NCI-H748 (cell line): Measurements from ENCODE around the gene DIRAS2.

Experiments
- DNase-seq: peaks from one replicate; lab custom pipeline; 2025; ENCODE audit not compliant: unreplicated experiment; lab: John Stamatoyannopoulos, UW

DIRAS2 gene

GRCh38 chr9:90613502-90613901 is 29.1 kb downstream of the DIRAS2 start:
- no peak for DNase-seq

GRCh38 chr9:90612957-90613356 is 29.7 kb downstream of the DIRAS2 start:
- DNase-seq, result no peak

- no peak for DNase-seq
Measured at GRCh38 chr9:90611568-90611967, 31.1 kb downstream of the DIRAS2 start.

GRCh38 chr9:90611121-90611520 is 31.5 kb downstream of the DIRAS2 start:
- DNase-seq, result no peak

GRCh38 chr9:90607701-90608516 is 34.7 kb downstream of the DIRAS2 start:
- peak; percentile 33 for DNase-seq

- DNase-seq, result peak; percentile 37
Measured at GRCh38 chr9:90600029-90600428, 42.6 kb downstream of the DIRAS2 start.

- no peak for DNase-seq
Measured at GRCh38 chr9:90598191-90598590, 44.4 kb downstream of the DIRAS2 start.

- DNase-seq, result no peak
Measured at GRCh38 chr9:90593646-90594045, 49.0 kb downstream of the DIRAS2 start.

- no peak for DNase-seq
Measured at GRCh38 chr9:90580576-90580975, 62.0 kb downstream of the DIRAS2 start.

GRCh38 chr9:90579181-90579580 is 63.4 kb downstream of the DIRAS2 start:
- peak; percentile 85 for DNase-seq

- peak; percentile 60 for DNase-seq
Measured at GRCh38 chr9:90578126-90578815, 64.4 kb downstream of the DIRAS2 start.

GRCh38 chr9:90569511-90569910 is 73.1 kb downstream of the DIRAS2 start:
- peak; percentile 75 for DNase-seq

GRCh38 chr9:90568667-90569066 is 74.0 kb downstream of the DIRAS2 start:
- peak; percentile 93 for DNase-seq

GRCh38 chr9:90562229-90562628 is 80.4 kb downstream of the DIRAS2 start:
- DNase-seq, result peak; percentile 89
